PC-9 (cell line): ENCODE results near the gene ZEB2. TPM values are rescaled to one million over a fixed set of nuclear protein-coding genes. Genes with fewer than 3 reads are reported as not detected.

ENCODE experiments used
- BruUV-seq: library from RNA; stranded (reverse); fragments of 400-500 nt; replicated peaks from 2 replicates; lab custom pipeline; 2021; lab: Mats Ljungman, UMichigan
- CTCF ChIA-PET: fragments of 300-600 bp; sonication (Branson Sonifier 250); formaldehyde crosslinking; loops from one replicate; lab custom pipeline; 2022; ENCODE audit warnings: antibody characterized with exemption; lab: Charles Lee
- POLR2A ChIA-PET: fragments of 300-600 bp; sonication (Branson Sonifier 250); formaldehyde crosslinking; loops from one replicate; lab custom pipeline; 2022; ENCODE audit warnings: antibody characterized with exemption; ENCODE audit not compliant: unreplicated experiment; lab: Charles Lee
- DNase-seq, 2 experiments: peaks; one replicate each; pipeline versions ENCODE4 v3.0.0 to v3.0.0-alpha.2; 2015 to 2022; ENCODE audit warnings: mixed read lengths in 1 of 2
- H2AFZ ChIP-seq: fragments of 200-600 bp; sonication (generic); 2 replicates; pipeline ENCODE4 v1.8.1; 2017; ENCODE audit warnings: antibody characterized with exemption
- H3F3A ChIP-seq: fragments of 200-600 bp; sonication (generic); 2 replicates; pipeline ENCODE4 v1.8.1; 2017; ENCODE audit warnings: antibody characterized with exemption, mild to moderate bottlenecking, low read depth; ENCODE audit not compliant: insufficient read depth
- H3K27ac ChIP-seq: fragments of 200-600 bp; sonication (generic); 2 replicates; pipeline ENCODE4 v1.6.1; 2016; ENCODE audit warnings: mixed run types
- H3K27me3 ChIP-seq: fragments of 200-600 bp; sonication (generic); 2 replicates; pipeline ENCODE4 v1.6.1; 2016; ENCODE audit warnings: low read depth, mixed run types; ENCODE audit not compliant: insufficient read depth
- H3K36me3 ChIP-seq: fragments of 200-600 bp; sonication (generic); 2 replicates; pipeline ENCODE4 v1.6.1; 2016; ENCODE audit warnings: low read depth, mixed run types
- H3K4me1 ChIP-seq: fragments of 200-600 bp; sonication (generic); replicated peaks from 2 replicates; pipeline ENCODE4 v1.6.1; 2016; ENCODE audit warnings: mixed run types; ENCODE audit not compliant: insufficient read depth
- H3K4me2 ChIP-seq: fragments of 200-600 bp; sonication (generic); 2 replicates; pipeline ENCODE4 v1.6.1; 2017; ENCODE audit warnings: mixed run types
- H3K4me3 ChIP-seq: fragments of 200-600 bp; sonication (generic); 2 replicates; pipeline ENCODE4 v1.6.1; 2016; ENCODE audit warnings: mixed run types
- H3K79me2 ChIP-seq: fragments of 200-600 bp; sonication (generic); 2 replicates; pipeline ENCODE4 v1.6.1; 2017; ENCODE audit warnings: low read depth, mixed run types
- H3K9me2 ChIP-seq: fragments of 200-600 bp; sonication (generic); 2 replicates; pipeline ENCODE4 v1.8.1; 2017; ENCODE audit warnings: mild to moderate bottlenecking; ENCODE audit not compliant: insufficient read depth
- H3K9me3 ChIP-seq: fragments of 200-600 bp; sonication (generic); 2 replicates; pipeline ENCODE4 v1.8.1; 2016; ENCODE audit warnings: low read depth; ENCODE audit not compliant: insufficient read depth
- H4K20me1 ChIP-seq: fragments of 200-600 bp; sonication (generic); 2 replicates; pipeline ENCODE4 v1.8.1; 2017; ENCODE audit not compliant: insufficient read depth
- CTCF ChIP-seq: fragments of 200-600 bp; sonication (generic); conservative IDR thresholded peaks from 2 replicates; pipeline ENCODE4 v1.6.1; 2017; ENCODE audit warnings: mixed run types, antibody characterized with exemption, mild to moderate bottlenecking, moderate library complexity
- EZH2 ChIP-seq: fragments of 200-600 bp; sonication (generic); IDR thresholded peaks from 2 replicates; pipeline ENCODE4 v1.8.0; 2017; ENCODE audit warnings: antibody characterized with exemption, low read depth
- intact Hi-C: fragments of 100-400 bp; cut with micrococcal nuclease; formaldehyde crosslinking; loops from one replicate; pipeline ENCODE4 v1.10.0; 2022; ENCODE audit not compliant: unreplicated experiment
- total RNA-seq: library from RNA; stranded (reverse); gene quantifications from 2 replicates; pipeline ENCODE4 v1.2.3, GENCODE V29; 2021

The ZEB2 gene
- total RNA-seq, 1 experiment from 2014 or later: 0.09 TPM

GRCh38 chr2:144548088-144548487, 28.2 kb upstream of the ZEB2 start:
- 0 out of 2 replicates have a peak, but pooled peaks cover 2% of the 10 kb centered on the region for H3K4me1 ChIP-seq
- no peak overlapping the region for H3K4me2 ChIP-seq
- H3F3A ChIP-seq: 0 out of 2 replicates have a peak, but pooled peaks cover under 1% of the 10 kb centered on the region
- H3K9me3 ChIP-seq: no peaks in the 10 kb centered on the region
- 0 out of 2 replicates have a peak overlapping the region, but pooled peaks have one; percentile 52 for H2AFZ ChIP-seq
- BruUV-seq: no TSS peak
- ChIA-PET CTCF (no interaction called here), POLR2A (no interaction called here)
- no peaks in the 10 kb centered on the region for H4K20me1 ChIP-seq
- no peak overlapping the region for H3K27ac ChIP-seq
- no peaks in the 10 kb centered on the region; the same call in 1 of the 2 replicates for H3K9me2 ChIP-seq
- no peak overlapping the region for H3K4me3 ChIP-seq
- no peaks in the 10 kb centered on the region for H3K36me3 ChIP-seq
- no peaks in the 10 kb centered on the region for H3K27me3 ChIP-seq
- H3K79me2 ChIP-seq: no peaks in the 10 kb centered on the region
- TF ChIP-seq EZH2 (no peak), CTCF (no peak)
- no peak for DNase-seq
- intact Hi-C loops: no loop called here

- H3K9me3 ChIP-seq: no peaks in the 10 kb centered on the region
- no peaks in the 10 kb centered on the region for H3F3A ChIP-seq
- DNase-seq: no peak
- H2AFZ ChIP-seq: peak overlapping the region; percentile 55; the same call in 1 of the 2 replicates
- TF ChIP-seq CTCF: no peak
- TF ChIP-seq EZH2: no peak
- H3K36me3 ChIP-seq: no peaks in the 10 kb centered on the region
- H3K27me3 ChIP-seq: no peaks in the 10 kb centered on the region
- no peak overlapping the region for H3K4me3 ChIP-seq
- no peak overlapping the region for H3K4me2 ChIP-seq
- no peaks in the 10 kb centered on the region for H3K79me2 ChIP-seq
- BruUV-seq: no TSS peak
- ChIA-PET POLR2A (no interaction called here), CTCF (no interaction called here)
- H3K4me1 ChIP-seq: no peaks in the 10 kb centered on the region
- intact Hi-C loops: no loop called here
- H3K27ac ChIP-seq: no peak overlapping the region
- no peaks in the 10 kb centered on the region; the same call in 1 of the 2 replicates for H3K9me2 ChIP-seq
- no peaks in the 10 kb centered on the region for H4K20me1 ChIP-seq
Measured at GRCh38 chr2:144547494-144547893, 27.6 kb upstream of the ZEB2 start.

- Histone ChIP-seq H3K9me2 (no peaks in the 10 kb centered on the region; the same call in 1 of the 2 replicates), H3K79me2 (no peaks in the 10 kb centered on the region), H4K20me1 (no peaks in the 10 kb centered on the region), H3K27me3 (no peaks in the 10 kb centered on the region), H3K9me3 (no peaks in the 10 kb centered on the region), H2AFZ (peak overlapping the region; percentile 55), H3F3A (no peaks in the 10 kb centered on the region), H3K4me1 (no peaks in the 10 kb centered on the region), H3K27ac (no peak overlapping the region), H3K4me2 (no peak overlapping the region), H3K4me3 (no peak overlapping the region), H3K36me3 (no peaks in the 10 kb centered on the region)
- intact Hi-C loops: no loop called here
- ChIA-PET POLR2A (no interaction called here), CTCF (no interaction called here)
- TF ChIP-seq EZH2: no peak
- no peak for TF ChIP-seq CTCF
- no peak for DNase-seq
- no TSS peak for BruUV-seq
Measured at GRCh38 chr2:144546933-144547332, 27.0 kb upstream of the ZEB2 start.
